Keratinocyte (primary cell): ENCODE measurements around the gene MXI1. TPM values are rescaled to one million over a fixed set of nuclear protein-coding genes. Genes with fewer than 3 reads are reported as not detected.
A peak's percentile ranks its signal among the peaks of the same experiment; 100 is the strongest.

Experiments used
- DNase-seq: peaks from one replicate; pipeline ENCODE4 v3.0.0-alpha.2; 2011; ENCODE audit warnings: low read depth, missing footprints, low spot score
- FAIRE-seq: peaks from 2 replicates; lab custom pipeline; 2011; peaks lifted over from hg19 to GRCh38; lab: Jason Lieb, UNC
- H2AFZ ChIP-seq: 2 replicates; pipeline ENCODE4 v1.6.0; 2012; ENCODE audit warnings: low read length, control low read depth, inconsistent platforms; ENCODE audit not compliant: control insufficient read depth
- H3K27ac ChIP-seq: 2 replicates; pipeline ENCODE4 v1.5.1; 2011; ENCODE audit warnings: low read length; ENCODE audit not compliant: control insufficient read depth, insufficient read depth
- H3K27me3 ChIP-seq: 3 replicates; pipeline ENCODE4 v1.6.0; 2011; ENCODE audit warnings: low read length; ENCODE audit not compliant: control insufficient read depth, insufficient read depth; ENCODE audit errors: extremely low read depth
- H3K36me3 ChIP-seq, 2 experiments: 2 replicates in 1 of 2; 3 replicates in 1 of 2; pipeline ENCODE4 v1.5.1; 2011; ENCODE audit warnings: low read length in 2 of 2, mild to moderate bottlenecking in 1 of 2; ENCODE audit not compliant: control insufficient read depth in 2 of 2, insufficient read depth in 2 of 2; ENCODE audit errors: extremely low read depth in 1 of 2
- H3K4me1 ChIP-seq: 3 replicates; pipeline ENCODE4 v1.5.1; 2011; ENCODE audit warnings: low read length; ENCODE audit not compliant: control insufficient read depth, insufficient read depth; ENCODE audit errors: extremely low read depth
- H3K4me2 ChIP-seq: 3 replicates; pipeline ENCODE4 v1.6.0; 2011; ENCODE audit warnings: low read depth, low read length; ENCODE audit not compliant: control insufficient read depth, insufficient read depth; ENCODE audit errors: extremely low read depth
- H3K4me3 ChIP-seq, 3 experiments: fragments of 200-600 bp in 1 of 3; sonication (generic) in 1 of 3; 2 replicates in 2 of 3; 3 replicates in 1 of 3; pipeline ENCODE4 v1.5.1; 2011 to 2016; ENCODE audit warnings: low read length in 3 of 3, mild to moderate bottlenecking in 3 of 3, control low read depth in 2 of 3, inconsistent platforms in 1 of 3, low read depth in 1 of 3, mixed read lengths in 1 of 3, mixed run types in 1 of 3, moderate library complexity in 1 of 3; ENCODE audit not compliant: control insufficient read depth in 2 of 3, insufficient read depth in 2 of 3; ENCODE audit errors: extremely low read depth in 1 of 3
- H3K79me2 ChIP-seq: 2 replicates; pipeline ENCODE4 v1.6.0; 2012; ENCODE audit warnings: low read length; ENCODE audit not compliant: control insufficient read depth, insufficient read depth
- H3K9ac ChIP-seq: 3 replicates; pipeline ENCODE4 v1.6.0; 2011; ENCODE audit warnings: low read length; ENCODE audit not compliant: control insufficient read depth, insufficient read depth; ENCODE audit errors: extremely low read depth
- H3K9me1 ChIP-seq: 3 replicates; pipeline ENCODE4 v1.6.0; 2011; ENCODE audit warnings: low read length; ENCODE audit not compliant: control insufficient read depth, insufficient read depth; ENCODE audit errors: extremely low read depth
- H3K9me3 ChIP-seq: 2 replicates; pipeline ENCODE4 v1.5.1; 2012; ENCODE audit warnings: low read depth, low read length; ENCODE audit not compliant: control insufficient read depth
- H4K20me1 ChIP-seq: 3 replicates; pipeline ENCODE4 v1.6.0; 2011; ENCODE audit warnings: low read length; ENCODE audit not compliant: control insufficient read depth, insufficient read depth; ENCODE audit errors: extremely low read depth
- CTCF ChIP-seq, 3 experiments: IDR thresholded peaks in 1 of 3; conservative IDR thresholded peaks in 1 of 3; optimal IDR thresholded peaks in 1 of 3; 2 replicates in 2 of 3; 3 replicates in 1 of 3; pipeline versions ENCODE3 to v1.5.1; 2011; ENCODE audit warnings: low read length in 3 of 3, mild to moderate bottlenecking in 3 of 3, moderate library complexity in 2 of 3, control low read depth in 1 of 3, inconsistent platforms in 1 of 3; ENCODE audit not compliant: insufficient read depth in 2 of 3; ENCODE audit errors: extremely low read depth in 1 of 3
- EZH2 ChIP-seq: IDR thresholded peaks from one replicate; pipeline ENCODE4 v1.6.1; 2012; ENCODE audit warnings: inconsistent platforms, mild to moderate bottlenecking, low read length, moderate library complexity
- dilution Hi-C: fragments of 300-500 bp; cut with MboI; formaldehyde crosslinking; loops from one replicate; pipeline ENCODE4 v1.7.0; 2020; ENCODE audit warnings: low sequenced_read_pairs; ENCODE audit not compliant: extremely low pct_ligation_motif_present
- polyA plus RNA-seq, 5 experiments: library from polyadenylated mRNA; depleted of rRNA in 3 of 5; stranded (reverse) in 3 of 5; stranded (forward) in 1 of 5; unstranded in 1 of 5; fragments of >200 nt; gene quantifications; 1 replicate in 1 of 5; 2 replicates in 3 of 5; 3 replicates in 1 of 5; pipeline versions ENCODE4 v1.2.1 to v1.2.3, GENCODE V29; 2011 to 2012; ENCODE audit warnings: missing spikeins in 2 of 5, low read depth in 1 of 5, low replicate concordance in 1 of 5

MXI1 gene
- polyA plus RNA-seq, 1 donor (not counting 4 experiments of a cell fraction or from before 2014, with no cell fraction given): 17.8 TPM

- Histone ChIP-seq H3K4me2 (peak overlapping the region; percentile 85), H3K9me3 (no peaks in the 10 kb centered on the region), H3K4me3 (peak overlapping the region in 1 of 3 experiments; percentile 14), H3K9ac (peak overlapping the region; percentile 96), H3K36me3 (peaks cover 6 to 16% of the 10 kb centered on the region in 2 experiments), H3K27ac (peak overlapping the region; percentile 84), H3K27me3 (no peaks in the 10 kb centered on the region), H3K9me1 (no peaks in the 10 kb centered on the region), H4K20me1 (peaks cover 4% of the 10 kb centered on the region), H3K79me2 (peaks cover 38% of the 10 kb centered on the region), H2AFZ (peak overlapping the region; percentile 53), H3K4me1 (peaks cover 33% of the 10 kb centered on the region)
- dilution Hi-C loops: loop anchor here (25.0 kb wide), 2 partner anchors 256 to 581 kb away; partner anchors contain the start of gene SMC3
- peak; percentile 66 for FAIRE-seq
- peak; percentile 65 for DNase-seq
- TF ChIP-seq CTCF (optimal IDR thresholded peaks at IDR 0.05 in 1 of 3, IDR thresholded peaks at IDR 0.05 in 1 of 3, conservative IDR thresholded peaks at IDR 0.05 in 1 of 3; ENCODE audit: extremely low read depth in 1 of 3, insufficient read depth in 2 of 3, low read length in 3 of 3) (peak; percentile 52 to 58 (median 58)), EZH2 (no peak)
Observed at GRCh38 chr10:110305767-110306451, 98.5 kb downstream of the MXI1 start.

GRCh38 chr10:110306452-110306768 is 99.0 kb downstream of the MXI1 start:
- H3K9me1 ChIP-seq: no peaks in the 10 kb centered on the region
- DNase-seq (no peak), FAIRE-seq (no peak)
- TF ChIP-seq EZH2 (no peak), CTCF (optimal IDR thresholded peaks at IDR 0.05 in 1 of 3, IDR thresholded peaks at IDR 0.05 in 1 of 3, conservative IDR thresholded peaks at IDR 0.05 in 1 of 3; ENCODE audit: extremely low read depth in 1 of 3, insufficient read depth in 2 of 3, low read length in 3 of 3) (no peak)
- H3K79me2 ChIP-seq: peaks cover 33% of the 10 kb centered on the region
- peaks cover 33% of the 10 kb centered on the region for H3K4me1 ChIP-seq
- H3K36me3 ChIP-seq: peaks cover 6 to 13% of the 10 kb centered on the region in 2 experiments
- dilution Hi-C loops: loop anchor here (25.0 kb wide), 2 partner anchors 256 to 581 kb away; partner anchors contain the start of gene SMC3
- peak overlapping the region; percentile 43 for H3K4me2 ChIP-seq
- H3K9me3 ChIP-seq: no peaks in the 10 kb centered on the region
- no peak overlapping the region for H3K9ac ChIP-seq
- peak overlapping the region in 1 of 3 experiments; percentile 14 for H3K4me3 ChIP-seq
- peak overlapping the region; percentile 53 for H2AFZ ChIP-seq
- no peaks in the 10 kb centered on the region for H3K27me3 ChIP-seq
- H3K27ac ChIP-seq: peak overlapping the region; percentile 28
- H4K20me1 ChIP-seq: peaks cover 4% of the 10 kb centered on the region
